ENCODE measurements around the gene FAF1. TPM values are rescaled to one million over a fixed set of nuclear protein-coding genes. Genes with fewer than 3 reads are reported as not detected.

Gene FAF1
- total and polyA plus RNA-seq, 4 donors, result 8.6 to 45.0 (median 18.2) TPM

- 41% methylated on average over 19 of the region's 19 CpGs for WGBS
- peak overlapping the region; percentile 50 to 89 (median 83) for H3K4me3 ChIP-seq (ENCODE audit: low read depth in 1 of 3, low read length in 3 of 3)
- no peak for DNase-seq (ENCODE audit: low spot score)
- TF ChIP-seq HNF4A (conservative IDR thresholded peaks at IDR 0.05) (peak in 1 of 2 donors; percentile 22), JUND (IDR thresholded peaks at IDR 0.05) (no peak), GABPA (IDR thresholded peaks at IDR 0.05 in 1 of 2, conservative IDR thresholded peaks at IDR 0.05 in 1 of 2) (no peak), FOXA1 (IDR thresholded peaks at IDR 0.05) (no peak)
- H3K27me3 ChIP-seq (ENCODE audit: control insufficient read depth in 4 of 4, insufficient read depth in 4 of 4, low read length in 3 of 4), result no peaks in the 10 kb centered on the region
- H3K9me3 ChIP-seq (ENCODE audit: control insufficient read depth in 4 of 4, low read length in 3 of 4), result no peaks in the 10 kb centered on the region
- H3K36me3 ChIP-seq (ENCODE audit: control insufficient read depth in 4 of 4, insufficient read depth in 3 of 4, low read depth in 1 of 4, low read length in 3 of 4), result no peaks in the 10 kb centered on the region
- peak overlapping the region; percentile 72 to 81 for H3K27ac ChIP-seq (ENCODE audit: low read depth in 1 of 2, low read length in 2 of 2)
- H3K9ac ChIP-seq (ENCODE audit: low read depth in 1 of 2, low read length in 2 of 2), result peak overlapping the region; percentile 60 to 88
- peaks cover 0 to 23% (median 16%) of the 10 kb centered on the region in 4 donors for H3K4me1 ChIP-seq (ENCODE audit: control insufficient read depth in 4 of 4, insufficient read depth in 4 of 4, low read length in 3 of 4)
Measured at GRCh38 chr1:50976111-50976889, 16.2 kb upstream of the FAF1 start.

GRCh38 chr1:50975436-50975835, 15.4 kb upstream of the FAF1 start:
- Histone ChIP-seq H3K4me1 (ENCODE audit: control insufficient read depth in 4 of 4, insufficient read depth in 4 of 4, low read length in 3 of 4) (peaks cover 2 to 24% (median 17%) of the 10 kb centered on the region in 4 donors), H3K9ac (ENCODE audit: low read depth in 1 of 2, low read length in 2 of 2) (no peak overlapping the region), H3K9me3 (ENCODE audit: control insufficient read depth in 4 of 4, low read length in 3 of 4) (no peaks in the 10 kb centered on the region), H3K27me3 (ENCODE audit: control insufficient read depth in 4 of 4, insufficient read depth in 4 of 4, low read length in 3 of 4) (no peaks in the 10 kb centered on the region), H3K27ac (ENCODE audit: low read depth in 1 of 2, low read length in 2 of 2) (no peak overlapping the region), H3K36me3 (ENCODE audit: control insufficient read depth in 4 of 4, insufficient read depth in 3 of 4, low read depth in 1 of 4, low read length in 3 of 4) (no peaks in the 10 kb centered on the region), H3K4me3 (ENCODE audit: low read depth in 1 of 3, low read length in 3 of 3) (no peak overlapping the region)
- DNase-seq (ENCODE audit: low spot score), result no peak
- WGBS, result 89% methylated on average over 1 of the region's 1 CpG
- TF ChIP-seq FOXA1 (IDR thresholded peaks at IDR 0.05) (no peak), MAX (IDR thresholded peaks at IDR 0.05) (no peak), ZBTB33 (IDR thresholded peaks at IDR 0.05) (no peak), HNF4A (conservative IDR thresholded peaks at IDR 0.05) (no peak)

GRCh38 chr1:50974618-50974935, 14.5 kb upstream of the FAF1 start:
- Histone ChIP-seq H3K4me3 (ENCODE audit: low read depth in 1 of 3, low read length in 3 of 3) (no peak overlapping the region), H3K27ac (ENCODE audit: low read depth in 1 of 2, low read length in 2 of 2) (no peak overlapping the region), H3K36me3 (ENCODE audit: control insufficient read depth in 4 of 4, insufficient read depth in 3 of 4, low read depth in 1 of 4, low read length in 3 of 4) (no peaks in the 10 kb centered on the region), H3K27me3 (ENCODE audit: control insufficient read depth in 4 of 4, insufficient read depth in 4 of 4, low read length in 3 of 4) (no peaks in the 10 kb centered on the region), H3K4me1 (ENCODE audit: control insufficient read depth in 4 of 4, insufficient read depth in 4 of 4, low read length in 3 of 4) (peaks cover 2 to 27% (median 20%) of the 10 kb centered on the region in 4 donors), H3K9me3 (ENCODE audit: control insufficient read depth in 4 of 4, low read length in 3 of 4) (no peaks in the 10 kb centered on the region), H3K9ac (ENCODE audit: low read depth in 1 of 2, low read length in 2 of 2) (no peak overlapping the region)
- 99% methylated on average over 1 of the region's 1 CpG for WGBS
- no peak for DNase-seq (ENCODE audit: low spot score)
- no peak for TF ChIP-seq HNF4A (conservative IDR thresholded peaks at IDR 0.05)
- no peak for TF ChIP-seq EGR1 (IDR thresholded peaks at IDR 0.05; ENCODE audit: low read depth in 2 of 2)
- no peak for TF ChIP-seq JUND (IDR thresholded peaks at IDR 0.05)
- no peak for TF ChIP-seq ZBTB33 (IDR thresholded peaks at IDR 0.05)
- TF ChIP-seq YY1 (IDR thresholded peaks at IDR 0.05), result no peak
- no peak for TF ChIP-seq TAF1 (conservative IDR thresholded peaks at IDR 0.05)
- no peak for TF ChIP-seq SP1 (IDR thresholded peaks at IDR 0.05)
- TF ChIP-seq FOXA1 (IDR thresholded peaks at IDR 0.05), result no peak
- TF ChIP-seq GABPA (IDR thresholded peaks at IDR 0.05 in 1 of 2, conservative IDR thresholded peaks at IDR 0.05 in 1 of 2), result no peak

Data from liver (tissue), 9 donors.